ENCODE measurements around the gene ZDHHC16. TPM values are rescaled to one million over a fixed set of nuclear protein-coding genes. Genes with fewer than 3 reads are reported as not detected.
A peak's percentile ranks its signal among the peaks of the same experiment; 100 is the strongest.
"Not testable (repeated sequence)": the region's sequence is repeated elsewhere in the genome, so short reads cannot be mapped to it uniquely, and the experiment has no call there.

Gene ZDHHC16
- 16.3 and 25.5 TPM in 2 replicates for total RNA-seq (2014; rRNA removed; shearing (Covaris generic); ENCODE audit: low replicate concordance)

DNA sequence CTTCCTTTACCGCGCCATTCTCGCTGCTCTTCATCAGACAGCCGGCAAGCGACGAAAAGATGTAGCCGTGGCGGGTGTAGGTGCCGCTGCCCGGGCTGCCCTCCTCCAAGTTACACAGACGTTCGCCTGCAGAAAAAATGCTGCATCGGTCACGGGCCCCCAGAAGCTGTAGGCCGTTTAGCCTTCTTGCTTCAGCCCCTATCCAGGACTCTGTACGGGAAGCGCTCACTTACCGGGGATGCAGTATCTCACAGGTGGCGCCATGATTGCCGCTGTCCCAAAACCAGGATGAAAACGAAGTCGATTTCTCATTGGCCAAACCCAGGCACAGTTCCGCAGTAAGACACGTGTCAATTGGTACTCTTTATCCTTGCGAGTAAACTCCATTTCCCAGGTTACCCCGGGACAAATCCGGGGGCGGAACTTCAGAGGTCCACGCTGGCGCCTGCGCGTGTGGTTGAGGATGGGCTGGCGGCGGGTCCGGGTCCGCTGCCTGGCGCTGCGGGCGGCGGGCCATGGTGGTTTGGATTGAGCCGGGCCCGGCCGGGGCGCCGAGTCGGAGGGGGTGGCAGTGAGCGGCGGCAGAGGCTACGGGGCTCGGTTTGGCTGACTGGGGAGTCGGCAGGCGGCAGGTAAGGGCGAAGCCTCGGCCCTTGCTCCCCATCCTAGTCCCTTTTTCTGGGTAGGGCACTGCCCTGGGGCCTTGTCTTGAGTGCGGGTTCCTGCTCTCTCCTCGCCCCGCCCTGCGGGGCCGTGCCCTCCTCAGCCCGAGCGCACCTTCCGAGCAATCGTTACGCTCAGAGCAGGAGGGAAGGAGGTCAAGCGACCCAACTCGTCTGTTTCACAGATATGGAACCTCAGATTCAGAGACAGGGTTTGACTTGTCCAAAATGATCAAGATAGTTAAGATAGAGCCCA lies at the start of gene ZDHHC16, which contains the start of gene EXOSC1:
Gene ZDHHC16, plus strand, starts transcription at position 454 of the 918 bp plus-strand sequence. CDS start 5,501 bp downstream, outside the sequence.
Gene EXOSC1, minus strand, starts transcription at position 285 of the 918 bp plus-strand sequence. Its CDS starts 21 bp downstream, at position 264.
- peak; percentile 94 for DNase-seq
- Histone ChIP-seq H3K79me2 (ENCODE audit: low read length) (peaks cover 51% of the 10 kb centered on the region), H3K9me2 (replicated peaks; ENCODE audit: insufficient read depth, low read length) (no peaks in the 10 kb centered on the region), H3K27ac (ENCODE audit: low read length) (no peak within 1 kb of the TSS), H4K20me1 (ENCODE audit: insufficient read depth, low read depth, low read length) (no peaks in the 10 kb centered on the region), H3K36me3 (ENCODE audit: insufficient read depth, low read length) (no peaks in the 10 kb centered on the region), H3K4me3 (ENCODE audit: low read length) (peak within 1 kb of the TSS; percentile 74), H3K4me2 (ENCODE audit: low read depth, low read length, poor library complexity, severe bottlenecking) (peak within 1 kb of the TSS; percentile 87), H2AFZ (ENCODE audit: low read length) (peak within 1 kb of the TSS; percentile 81; the same call in 1 of the 2 replicates), H3K4me1 (ENCODE audit: low read length) (peaks cover 19% of the 10 kb centered on the region), H3K27me3 (ENCODE audit: low read length) (no peaks in the 10 kb centered on the region), H3K9ac (ENCODE audit: low read length) (peak within 1 kb of the TSS; percentile 84), H3K9me3 (ENCODE audit: low read length) (no peaks in the 10 kb centered on the region)

GRCh38 chr10:97399843-97400545 lies 46.0 kb upstream of the ZDHHC16 start:
- Histone ChIP-seq H3K9ac (ENCODE audit: low read length) (peak overlapping the region; percentile 67), H3K4me1 (ENCODE audit: low read length) (peaks cover 7% of the 10 kb centered on the region), H3K36me3 (ENCODE audit: insufficient read depth, low read length) (no peaks in the 10 kb centered on the region), H3K27me3 (ENCODE audit: low read length) (no peaks in the 10 kb centered on the region), H3K4me2 (ENCODE audit: low read depth, low read length, poor library complexity, severe bottlenecking) (peak overlapping the region; percentile 73), H3K27ac (ENCODE audit: low read length) (peak overlapping the region; percentile 34), H2AFZ (ENCODE audit: low read length) (no peak overlapping the region), H3K79me2 (ENCODE audit: low read length) (peaks cover 10% of the 10 kb centered on the region; the same call in 1 of the 2 replicates), H4K20me1 (ENCODE audit: insufficient read depth, low read depth, low read length) (no peaks in the 10 kb centered on the region), H3K9me3 (ENCODE audit: low read length) (no peaks in the 10 kb centered on the region), H3K9me2 (replicated peaks; ENCODE audit: insufficient read depth, low read length) (no peaks in the 10 kb centered on the region), H3K4me3 (ENCODE audit: low read length) (peak overlapping the region; percentile 82)
- peak; percentile 79 for DNase-seq

DNA sequence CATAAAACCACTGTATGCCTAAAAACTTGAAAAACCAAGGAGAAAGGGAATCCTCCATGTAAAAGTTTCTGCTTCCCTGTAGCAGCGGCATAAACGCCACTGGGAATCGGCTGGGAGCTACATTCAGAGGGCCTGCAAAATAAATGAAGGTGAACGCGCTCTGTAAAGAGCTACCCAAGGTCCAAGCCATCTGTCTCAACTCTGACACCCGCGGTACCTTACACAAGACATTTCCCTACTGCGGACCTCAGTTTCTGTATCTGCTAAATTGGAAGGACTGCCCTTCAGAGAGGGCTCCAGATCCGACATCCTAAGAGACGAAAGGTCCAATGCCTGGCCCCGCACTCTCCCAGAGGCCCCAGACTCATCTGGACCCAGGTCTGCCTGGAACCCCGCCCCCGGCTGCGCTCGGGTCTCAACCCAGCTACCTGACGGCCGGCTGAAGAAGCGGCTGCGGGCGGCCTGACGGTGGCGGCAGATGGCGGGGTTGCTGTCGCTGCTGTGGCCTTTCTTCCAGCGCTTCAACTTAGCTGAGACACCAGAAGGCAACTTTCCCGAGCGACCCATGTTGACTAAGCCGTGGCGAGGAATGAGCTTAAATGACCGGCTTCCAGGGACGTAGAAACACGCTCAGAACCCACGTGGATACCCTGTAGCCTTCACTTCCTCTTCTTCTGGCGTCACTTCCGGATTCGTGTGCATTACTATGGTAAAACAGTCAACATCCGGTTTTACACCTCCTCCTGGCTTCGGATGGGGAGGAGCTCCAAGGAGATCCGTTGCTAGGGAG lies 45.1 kb upstream of the ZDHHC16 start, which contains the start of gene RRP12:
Gene RRP12, minus strand, starts transcription at position 676 of the 790 bp plus-strand sequence. Its CDS starts 109 bp downstream, at position 567.
- Histone ChIP-seq H2AFZ (ENCODE audit: low read length) (peak within 1 kb of the TSS; percentile 56; the same call in 1 of the 2 replicates), H3K9ac (ENCODE audit: low read length) (peak within 1 kb of the TSS; percentile 67), H3K27me3 (ENCODE audit: low read length) (no peaks in the 10 kb centered on the region), H3K4me3 (ENCODE audit: low read length) (peak within 1 kb of the TSS; percentile 82), H3K9me2 (replicated peaks; ENCODE audit: insufficient read depth, low read length) (no peaks in the 10 kb centered on the region), H3K27ac (ENCODE audit: low read length) (peak within 1 kb of the TSS; percentile 34), H3K79me2 (ENCODE audit: low read length) (peaks cover 10% of the 10 kb centered on the region; the same call in 1 of the 2 replicates), H3K4me1 (ENCODE audit: low read length) (peaks cover 7% of the 10 kb centered on the region), H3K36me3 (ENCODE audit: insufficient read depth, low read length) (no peaks in the 10 kb centered on the region), H4K20me1 (ENCODE audit: insufficient read depth, low read depth, low read length) (no peaks in the 10 kb centered on the region), H3K9me3 (ENCODE audit: low read length) (no peaks in the 10 kb centered on the region), H3K4me2 (ENCODE audit: low read depth, low read length, poor library complexity, severe bottlenecking) (peak within 1 kb of the TSS; percentile 73)
- DNase-seq, result peak; percentile 95

- Histone ChIP-seq H3K27ac (ENCODE audit: low read length) (no peak overlapping the region), H3K4me2 (ENCODE audit: low read depth, low read length, poor library complexity, severe bottlenecking) (peak overlapping the region; percentile 73), H2AFZ (ENCODE audit: low read length) (peak overlapping the region; percentile 56; the same call in 1 of the 2 replicates), H3K9ac (ENCODE audit: low read length) (peak overlapping the region; percentile 67; the same call in 1 of the 2 replicates), H3K9me2 (replicated peaks; ENCODE audit: insufficient read depth, low read length) (no peaks in the 10 kb centered on the region), H3K4me1 (ENCODE audit: low read length) (peaks cover 7% of the 10 kb centered on the region), H4K20me1 (ENCODE audit: insufficient read depth, low read depth, low read length) (no peaks in the 10 kb centered on the region), H3K79me2 (ENCODE audit: low read length) (peaks cover 10% of the 10 kb centered on the region; the same call in 1 of the 2 replicates), H3K36me3 (ENCODE audit: insufficient read depth, low read length) (no peaks in the 10 kb centered on the region), H3K27me3 (ENCODE audit: low read length) (no peaks in the 10 kb centered on the region), H3K4me3 (ENCODE audit: low read length) (peak overlapping the region; percentile 82; the same call in 1 of the 2 replicates), H3K9me3 (ENCODE audit: low read length) (no peaks in the 10 kb centered on the region)
- DNase-seq, result no peak
Observed at GRCh38 chr10:97401455-97401919, 44.5 kb upstream of the ZDHHC16 start.

DNA sequence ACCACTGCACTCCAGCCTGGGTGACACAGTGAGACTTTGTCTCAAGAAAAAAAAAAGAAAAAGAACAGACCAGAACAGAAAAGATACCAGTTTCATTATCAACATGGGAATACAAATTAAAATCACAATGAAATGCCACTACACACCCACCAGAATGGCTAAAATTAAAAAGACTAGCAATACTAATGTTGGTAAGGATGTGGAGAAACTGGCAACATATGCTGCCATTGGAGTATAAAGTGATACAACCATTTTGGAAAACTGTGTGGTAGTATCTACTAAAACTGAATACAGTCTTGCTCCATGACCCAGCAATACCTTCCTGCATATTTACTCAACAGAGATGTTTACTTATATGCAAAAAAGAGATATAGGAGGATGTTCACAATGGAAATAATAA lies 41.9 kb upstream of the ZDHHC16 start:
- peaks cover 10% of the 10 kb centered on the region; the same call in 1 of the 2 replicates for H3K79me2 ChIP-seq (ENCODE audit: low read length)
- no peak for DNase-seq

GRCh38 chr10:97406064-97406463 lies 39.9 kb upstream of the ZDHHC16 start:
- Histone ChIP-seq H4K20me1 (ENCODE audit: insufficient read depth, low read depth, low read length) (no peaks in the 10 kb centered on the region), H2AFZ (ENCODE audit: low read length) (no peak overlapping the region), H3K27me3 (ENCODE audit: low read length) (no peaks in the 10 kb centered on the region), H3K4me3 (ENCODE audit: low read length) (no peak overlapping the region), H3K27ac (ENCODE audit: low read length) (no peak overlapping the region), H3K9ac (ENCODE audit: low read length) (no peak overlapping the region), H3K36me3 (ENCODE audit: insufficient read depth, low read length) (no peaks in the 10 kb centered on the region), H3K9me2 (replicated peaks; ENCODE audit: insufficient read depth, low read length) (no peaks in the 10 kb centered on the region), H3K79me2 (ENCODE audit: low read length) (no peaks in the 10 kb centered on the region), H3K4me1 (ENCODE audit: low read length) (peaks cover 6% of the 10 kb centered on the region; the same call in 1 of the 2 replicates), H3K9me3 (ENCODE audit: low read length) (no peaks in the 10 kb centered on the region), H3K4me2 (ENCODE audit: low read depth, low read length, poor library complexity, severe bottlenecking) (no peak overlapping the region)
- no peak for DNase-seq

More for the DNA sequence above, 41.9 kb upstream of the ZDHHC16 start:
- Histone ChIP-seq H3K27ac (ENCODE audit: low read length) (no peak overlapping the region), H3K4me2 (ENCODE audit: low read depth, low read length, poor library complexity, severe bottlenecking) (no peak overlapping the region), H3K9ac (ENCODE audit: low read length) (no peak overlapping the region), H3K27me3 (ENCODE audit: low read length) (no peaks in the 10 kb centered on the region), H2AFZ (ENCODE audit: low read length) (no peak overlapping the region), H3K36me3 (ENCODE audit: insufficient read depth, low read length) (no peaks in the 10 kb centered on the region), H3K9me3 (ENCODE audit: low read length) (no peaks in the 10 kb centered on the region), H3K4me1 (ENCODE audit: low read length) (peaks cover 9% of the 10 kb centered on the region), H3K9me2 (replicated peaks; ENCODE audit: insufficient read depth, low read length) (no peaks in the 10 kb centered on the region), H4K20me1 (ENCODE audit: insufficient read depth, low read depth, low read length) (no peaks in the 10 kb centered on the region), H3K4me3 (ENCODE audit: low read length) (no peak overlapping the region)

GRCh38 chr10:97406483-97406882 lies 39.5 kb upstream of the ZDHHC16 start:
- H3K36me3 ChIP-seq (ENCODE audit: insufficient read depth, low read length); H3K9me2 ChIP-seq (replicated peaks; ENCODE audit: insufficient read depth, low read length); H3K9me3 ChIP-seq (ENCODE audit: low read length); H3K4me3 ChIP-seq (ENCODE audit: low read length); H3K4me1 ChIP-seq (ENCODE audit: low read length); H3K27me3 ChIP-seq (ENCODE audit: low read length); H4K20me1 ChIP-seq (ENCODE audit: insufficient read depth, low read depth, low read length); DNase-seq; H3K9ac ChIP-seq (ENCODE audit: low read length); H3K27ac ChIP-seq (ENCODE audit: low read length); H3K4me2 ChIP-seq (ENCODE audit: low read depth, low read length, poor library complexity, severe bottlenecking); H3K79me2 ChIP-seq (ENCODE audit: low read length): not testable (repeated sequence)
- H2AFZ ChIP-seq (ENCODE audit: low read length), result peak overlapping the region; percentile 28; the same call in 1 of the 2 replicates

Measured in Karpas-422 (cell line).